H1 (cell line): Measurements from ENCODE around the gene VPS13D.

Experiments used
- BRCA1 ChIP-seq: IDR thresholded peaks from 2 replicates; pipeline ENCODE4 v1.6.1; 2012; ENCODE audit warnings: low read depth, low read length, improper control_type of control experiment
- CREB1 ChIP-seq: IDR thresholded peaks from 2 replicates; pipeline ENCODE4 v1.6.1; 2012; ENCODE audit warnings: inconsistent platforms
- JUN ChIP-seq: IDR thresholded peaks from 2 replicates; pipeline ENCODE4 v1.6.1; 2011; ENCODE audit warnings: low read depth, mild to moderate bottlenecking, improper control_type of control experiment, low read length
- JUND ChIP-seq: IDR thresholded peaks from 2 replicates; pipeline ENCODE4 v1.6.1; 2011; ENCODE audit warnings: mild to moderate bottlenecking, improper control_type of control experiment, low read length
- KDM4A ChIP-seq: IDR thresholded peaks from one replicate; pipeline ENCODE4 v1.7.1; 2012; ENCODE audit warnings: low read depth, mild to moderate bottlenecking, moderate library complexity, low read length, inconsistent platforms; ENCODE audit not compliant: severe bottlenecking
- KDM5A ChIP-seq: fragments of 200-600 bp; IDR thresholded peaks from 2 replicates; pipeline ENCODE4 v1.7.1; 2012; ENCODE audit warnings: mild to moderate bottlenecking, low read length, inconsistent platforms, mixed read lengths
- POLR2A ChIP-seq, 2 experiments: IDR thresholded peaks; 1 replicate in 1 of 2; 2 replicates in 1 of 2; pipeline ENCODE4 v1.6.1; 2011; ENCODE audit warnings: low read depth in 2 of 2, low read length in 2 of 2, mild to moderate bottlenecking in 2 of 2; ENCODE audit errors: control extremely low read depth in 1 of 2
- POLR2AphosphoS5 ChIP-seq: IDR thresholded peaks from 2 replicates; pipeline ENCODE4 v1.6.1; 2011; ENCODE audit warnings: low read depth, low read length
- SP1 ChIP-seq: IDR thresholded peaks from 2 replicates; pipeline ENCODE4 v1.6.1; 2011; ENCODE audit warnings: low read depth, low read length
- SP2 ChIP-seq: IDR thresholded peaks from 2 replicates; pipeline ENCODE4 v1.6.1; 2012; ENCODE audit warnings: mild to moderate bottlenecking, low read length, inconsistent platforms
- TF ChIP-seq, protein P1 (sequence below), 3 experiments: IDR thresholded peaks; 1 replicate in 2 of 3; 2 replicates in 1 of 3; pipeline versions ENCODE4 v1.5.1 to v1.6.1; 2011; ENCODE audit warnings: low read length in 3 of 3, mild to moderate bottlenecking in 3 of 3, inconsistent platforms in 2 of 3, low read depth in 1 of 3, moderate library complexity in 1 of 3; ENCODE audit not compliant: insufficient read depth in 1 of 3; ENCODE audit errors: control extremely low read depth in 1 of 3
- TF ChIP-seq, protein P2 (sequence below): IDR thresholded peaks from 2 replicates; pipeline ENCODE4 v1.6.1; 2012; ENCODE audit warnings: inconsistent platforms
- TF ChIP-seq, protein P3 (sequence below): IDR thresholded peaks from 2 replicates; pipeline ENCODE4 v1.6.1; 2011; ENCODE audit warnings: low read depth, mild to moderate bottlenecking, low read length; ENCODE audit not compliant: insufficient read depth

DNA sequence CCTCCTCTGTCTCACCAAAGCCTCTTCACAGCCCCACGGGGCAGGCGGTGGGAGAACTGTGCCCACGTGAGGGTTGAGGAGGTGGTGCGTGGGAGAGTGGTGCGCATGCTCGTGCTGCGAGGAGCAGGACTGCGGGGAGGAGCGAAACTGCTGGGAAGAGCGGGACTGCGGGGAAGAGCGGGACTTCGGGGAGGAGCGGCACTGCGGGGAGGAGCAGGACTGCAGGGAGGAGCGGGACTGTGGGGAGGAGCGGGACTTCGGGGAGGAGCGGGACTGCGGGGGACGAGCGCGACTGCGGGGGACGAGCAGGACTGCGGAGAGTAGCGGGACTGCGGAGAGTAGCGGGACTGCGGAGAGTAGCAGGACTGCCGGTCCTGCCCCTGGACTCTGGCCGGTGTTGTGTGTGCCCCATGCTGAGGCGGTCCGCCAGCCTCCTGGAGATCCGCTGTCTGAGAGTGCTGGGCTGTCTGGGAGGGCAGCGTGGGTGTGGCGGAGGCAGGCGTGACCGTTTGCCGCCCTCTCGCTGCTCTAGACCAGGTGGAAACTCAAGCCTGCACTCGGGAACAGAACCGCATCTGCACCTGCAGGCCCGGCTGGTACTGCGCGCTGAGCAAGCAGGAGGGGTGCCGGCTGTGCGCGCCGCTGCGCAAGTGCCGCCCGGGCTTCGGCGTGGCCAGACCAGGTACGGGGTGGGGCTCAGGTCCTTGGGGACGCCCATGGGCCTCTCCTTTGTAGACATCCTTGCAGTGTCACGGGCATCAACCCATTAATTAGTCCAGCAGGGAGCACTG lies 38.4 kb upstream of the VPS13D start:
- TF ChIP-seq, protein P1, sequence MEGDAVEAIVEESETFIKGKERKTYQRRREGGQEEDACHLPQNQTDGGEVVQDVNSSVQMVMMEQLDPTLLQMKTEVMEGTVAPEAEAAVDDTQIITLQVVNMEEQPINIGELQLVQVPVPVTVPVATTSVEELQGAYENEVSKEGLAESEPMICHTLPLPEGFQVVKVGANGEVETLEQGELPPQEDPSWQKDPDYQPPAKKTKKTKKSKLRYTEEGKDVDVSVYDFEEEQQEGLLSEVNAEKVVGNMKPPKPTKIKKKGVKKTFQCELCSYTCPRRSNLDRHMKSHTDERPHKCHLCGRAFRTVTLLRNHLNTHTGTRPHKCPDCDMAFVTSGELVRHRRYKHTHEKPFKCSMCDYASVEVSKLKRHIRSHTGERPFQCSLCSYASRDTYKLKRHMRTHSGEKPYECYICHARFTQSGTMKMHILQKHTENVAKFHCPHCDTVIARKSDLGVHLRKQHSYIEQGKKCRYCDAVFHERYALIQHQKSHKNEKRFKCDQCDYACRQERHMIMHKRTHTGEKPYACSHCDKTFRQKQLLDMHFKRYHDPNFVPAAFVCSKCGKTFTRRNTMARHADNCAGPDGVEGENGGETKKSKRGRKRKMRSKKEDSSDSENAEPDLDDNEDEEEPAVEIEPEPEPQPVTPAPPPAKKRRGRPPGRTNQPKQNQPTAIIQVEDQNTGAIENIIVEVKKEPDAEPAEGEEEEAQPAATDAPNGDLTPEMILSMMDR (IDR thresholded peaks at IDR 0.05; ENCODE audit: control extremely low read depth in 1 of 3, insufficient read depth in 1 of 3, low read depth in 1 of 3, low read length in 3 of 3), result no peak
- TF ChIP-seq POLR2AphosphoS5 (no peak), SP2 (no peak), SP1 (no peak), BRCA1 (no peak), JUND (no peak), JUN (no peak), POLR2A (IDR thresholded peaks at IDR 0.05; ENCODE audit: control extremely low read depth in 1 of 2, low read depth in 2 of 2, low read length in 2 of 2) (no peak), KDM4A (no peak), CREB1 (no peak), KDM5A (no peak)
- TF ChIP-seq, protein P2, sequence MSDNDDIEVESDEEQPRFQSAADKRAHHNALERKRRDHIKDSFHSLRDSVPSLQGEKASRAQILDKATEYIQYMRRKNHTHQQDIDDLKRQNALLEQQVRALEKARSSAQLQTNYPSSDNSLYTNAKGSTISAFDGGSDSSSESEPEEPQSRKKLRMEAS, result no peak
- TF ChIP-seq, protein P3, sequence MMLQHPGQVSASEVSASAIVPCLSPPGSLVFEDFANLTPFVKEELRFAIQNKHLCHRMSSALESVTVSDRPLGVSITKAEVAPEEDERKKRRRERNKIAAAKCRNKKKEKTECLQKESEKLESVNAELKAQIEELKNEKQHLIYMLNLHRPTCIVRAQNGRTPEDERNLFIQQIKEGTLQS, result no peak
